ENCODE measurements around the gene SLC22A4. TPM values are rescaled to one million over a fixed set of nuclear protein-coding genes. Genes with fewer than 3 reads are reported as not detected.

SLC22A4 gene
- total RNA-seq, 4 donors from 2014 or later, result 0.25 to 1.1 (median 0.61) TPM

DNA sequence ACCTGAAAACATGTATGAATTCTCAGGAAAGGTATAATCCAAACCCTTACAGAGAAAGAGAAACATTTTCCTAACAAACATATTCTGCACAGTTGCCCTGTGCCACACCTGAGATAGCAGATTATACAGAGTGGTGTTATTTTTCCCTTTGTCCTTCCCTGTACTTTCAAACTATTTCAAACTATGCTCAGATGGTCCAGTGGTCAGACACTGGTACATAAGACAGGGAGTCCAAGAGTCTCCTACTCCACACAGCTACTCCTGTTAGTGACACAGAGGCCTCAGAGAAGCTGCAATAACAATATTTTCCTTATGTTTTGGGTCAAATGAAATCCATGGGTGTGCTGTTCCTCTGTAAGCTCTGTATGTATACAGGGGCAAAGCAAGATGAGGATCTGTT is 45.3 kb downstream of the SLC22A4 start:
- ATAC-seq, result no peak
- TF ChIP-seq CTCF (IDR thresholded peaks at IDR 0.05) (no peak), POLR2A (IDR thresholded peaks at IDR 0.05) (no peak), POLR2AphosphoS5 (IDR thresholded peaks at IDR 0.05) (no peak), EP300 (IDR thresholded peaks at IDR 0.05) (no peak)
- Histone ChIP-seq H3K4me1 (no peaks in the 10 kb centered on the region), H3K9me3 (no peaks in the 10 kb centered on the region), H3K27me3 (no peaks in the 10 kb centered on the region), H3K27ac (no peak overlapping the region), H3K36me3 (peaks cover 0 to 27% of the 10 kb centered on the region in 2 donors), H3K4me3 (no peak overlapping the region)

DNA sequence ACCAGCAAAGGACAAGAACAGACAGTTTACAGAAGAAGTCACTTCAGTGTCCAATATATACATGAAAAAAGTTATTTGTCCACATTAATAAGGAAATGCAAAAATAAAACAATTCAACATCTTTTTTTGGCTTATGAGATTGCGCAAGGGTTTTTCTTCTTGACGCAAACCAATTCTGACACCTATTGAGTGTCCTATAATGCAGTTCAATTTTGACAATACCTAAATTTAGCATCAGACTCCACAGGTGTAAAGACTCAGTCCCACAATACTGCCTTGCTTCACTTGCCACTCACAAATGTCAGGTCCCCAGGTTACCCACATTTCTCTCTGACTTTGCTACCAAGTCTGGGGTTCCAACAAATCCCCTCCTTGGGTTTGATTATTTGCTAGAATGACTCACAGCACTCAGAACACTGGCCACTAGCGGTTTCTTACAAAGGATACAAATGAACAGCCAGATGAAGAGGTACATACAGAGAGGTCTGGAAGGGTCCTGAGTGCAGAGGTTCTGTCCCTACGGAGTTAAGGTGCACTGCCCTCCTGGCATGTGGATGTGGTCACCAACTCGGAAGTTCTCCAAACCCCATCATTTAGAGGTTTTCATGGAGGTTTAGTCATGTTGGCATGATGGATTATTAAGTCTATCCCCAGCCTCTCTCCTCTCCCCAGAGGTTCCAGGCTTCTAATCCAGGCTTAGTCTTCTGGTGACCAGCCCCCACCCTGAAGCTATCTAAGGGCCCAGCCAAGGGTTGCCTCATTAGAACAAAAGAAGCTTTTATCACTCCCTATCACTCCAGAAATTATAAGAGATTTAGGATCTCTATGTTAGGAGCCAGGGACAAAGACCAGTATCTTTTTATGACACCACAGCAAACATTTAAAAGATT is 48.3 kb downstream of the SLC22A4 start:
- H3K36me3 ChIP-seq, result peaks cover 0 to 12% of the 10 kb centered on the region in 2 donors
- WGBS, 2 donors (ENCODE audit: low coverage in 1 of 2), result 79 to 85% methylated on average over 3 to 4 of the region's 5 CpGs
- no peak overlapping the region for H3K4me3 ChIP-seq
- H3K4me1 ChIP-seq, result no peaks in the 10 kb centered on the region
- H3K27me3 ChIP-seq, result no peaks in the 10 kb centered on the region
- no peak for TF ChIP-seq EP300 (IDR thresholded peaks at IDR 0.05)
- no peak for TF ChIP-seq POLR2A (IDR thresholded peaks at IDR 0.05)
- no peak for TF ChIP-seq CTCF (IDR thresholded peaks at IDR 0.05)
- TF ChIP-seq POLR2AphosphoS5 (IDR thresholded peaks at IDR 0.05), result no peak
- no peak for ATAC-seq
- H3K27ac ChIP-seq, result no peak overlapping the region
- H3K9me3 ChIP-seq, result no peaks in the 10 kb centered on the region

DNA sequence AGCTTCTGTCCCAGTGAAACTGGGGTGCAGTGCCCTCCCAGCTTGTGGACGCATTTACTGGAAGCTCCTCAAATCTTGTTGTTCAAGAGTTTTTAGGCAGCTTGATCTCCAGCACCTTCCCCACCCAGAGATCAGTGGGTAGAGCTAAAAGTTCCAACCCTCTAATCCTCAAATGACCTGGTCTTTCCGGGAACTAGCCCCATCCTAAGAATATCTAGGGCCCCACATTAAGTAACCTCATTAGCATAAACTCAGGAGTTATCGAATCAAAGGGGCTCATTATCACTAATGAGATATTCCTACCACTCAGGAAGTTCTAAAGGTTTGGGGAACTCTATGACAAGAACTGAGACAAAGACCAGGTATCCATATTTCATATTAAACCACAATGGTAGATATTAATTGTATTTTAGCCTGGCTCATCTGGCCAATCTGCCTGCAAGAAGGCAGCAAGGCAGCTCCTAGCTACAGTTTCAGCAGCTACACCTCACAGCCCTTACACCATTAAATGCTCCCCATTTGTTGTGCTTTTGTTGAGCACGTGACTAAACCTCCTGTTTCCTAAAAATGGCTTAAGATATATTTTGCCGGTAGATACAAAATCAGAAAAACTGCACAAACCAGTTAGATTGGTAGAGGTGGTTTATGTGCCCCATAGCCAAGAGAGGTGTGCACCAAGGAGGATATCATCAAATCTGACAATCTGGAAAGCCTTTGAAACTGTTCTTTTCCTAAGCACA is 50.8 kb downstream of the SLC22A4 start:
- WGBS, 2 donors (ENCODE audit: low coverage in 1 of 2), result 57 to 70% methylated on average over 4 of the region's 5 CpGs
- peaks cover 0 to 9% (median 0%) of the 10 kb centered on the region in 3 donors for H3K9me3 ChIP-seq
- no peak overlapping the region for H3K4me3 ChIP-seq
- no peaks in the 10 kb centered on the region for H3K27me3 ChIP-seq
- H3K27ac ChIP-seq, result no peak overlapping the region
- TF ChIP-seq POLR2A (IDR thresholded peaks at IDR 0.05), result no peak
- TF ChIP-seq EP300 (IDR thresholded peaks at IDR 0.05), result no peak
- TF ChIP-seq POLR2AphosphoS5 (IDR thresholded peaks at IDR 0.05), result no peak
- TF ChIP-seq CTCF (IDR thresholded peaks at IDR 0.05), result no peak
- H3K4me1 ChIP-seq, result no peaks in the 10 kb centered on the region
- peaks cover 0 to 18% of the 10 kb centered on the region in 2 donors for H3K36me3 ChIP-seq
- ATAC-seq, result no peak

DNA sequence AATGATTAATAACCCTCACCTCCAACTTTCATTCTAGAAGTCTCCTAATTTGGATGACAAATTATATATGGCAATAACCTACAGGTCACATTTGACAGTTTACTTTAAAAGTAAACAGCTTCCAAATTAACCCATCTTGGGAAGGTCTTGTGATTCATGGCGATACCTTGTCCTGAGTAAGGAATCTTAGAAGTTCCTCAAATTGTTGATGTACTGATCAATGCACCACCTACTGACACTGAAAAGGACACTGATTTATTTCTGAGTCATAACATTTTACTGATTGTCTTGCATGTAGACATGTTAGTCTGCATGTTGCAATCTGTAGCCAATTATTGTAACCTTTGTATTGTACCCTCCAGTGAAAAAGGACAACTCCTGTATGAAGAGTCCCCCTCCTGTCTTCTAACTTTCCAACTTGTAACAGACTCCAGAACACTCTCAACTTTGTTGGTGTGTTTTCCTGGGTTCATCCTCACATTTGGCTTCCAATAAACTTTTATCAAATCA is 59.3 kb downstream of the SLC22A4 start:
- Histone ChIP-seq H3K9me3 (peaks cover 0 to 9% (median 0%) of the 10 kb centered on the region in 3 donors), H3K27me3 (no peaks in the 10 kb centered on the region), H3K4me1 (no peaks in the 10 kb centered on the region), H3K36me3 (peaks cover 0 to 17% of the 10 kb centered on the region in 2 donors), H3K27ac (no peak overlapping the region), H3K4me3 (no peak overlapping the region)
- 88 to 93% methylated on average over 1 of the region's 1 CpG for WGBS, 2 donors (ENCODE audit: low coverage in 1 of 2)
- TF ChIP-seq CTCF (IDR thresholded peaks at IDR 0.05) (no peak), POLR2A (IDR thresholded peaks at IDR 0.05) (no peak)
- ATAC-seq, result no peak
